Measurements from ENCODE around the gene PCSK5. TPM values are rescaled to one million over a fixed set of nuclear protein-coding genes. Genes with fewer than 3 reads are reported as not detected.

Gene PCSK5
- polyA plus RNA-seq, 1 experiment, result 0.74 TPM

GRCh38 chr9:76395381-76395780, 504.9 kb downstream of the PCSK5 start:
- H3K36me3 ChIP-seq (ENCODE audit: control insufficient read depth, insufficient read depth, low read length), result no peaks in the 10 kb centered on the region
- no peaks in the 10 kb centered on the region for H3K27me3 ChIP-seq (ENCODE audit: control insufficient read depth, insufficient read depth, low read length)
- CTCF ChIA-PET, result interaction anchor here (0.8 to 2.3 kb wide), 6 partner anchors 9 to 307 kb away, joined by 3 to 11 read pairs (median 6); no protein-coding TSS in a partner anchor
- POLR2A ChIA-PET, result no interaction called here
- TF ChIP-seq CTCF (IDR thresholded peaks at IDR 0.05; ENCODE audit: insufficient read depth, low read depth, low read length), result no peak
- DNase-seq (ENCODE audit: low read depth), result no peak
- no peak overlapping the region; the same call in 1 of the 2 replicates for H3K4me3 ChIP-seq (ENCODE audit: low read depth, low read length)

GRCh38 chr9:76396144-76396543, 505.7 kb downstream of the PCSK5 start:
- H3K4me3 ChIP-seq (ENCODE audit: low read depth, low read length), result no peak overlapping the region
- CTCF ChIA-PET, result interaction anchor here (0.7 kb wide), 2 partner anchors 19 to 272 kb away, joined by 3 read pairs; no protein-coding TSS in a partner anchor
- no peaks in the 10 kb centered on the region for H3K27me3 ChIP-seq (ENCODE audit: control insufficient read depth, insufficient read depth, low read length)
- no peak for DNase-seq (ENCODE audit: low read depth)
- H3K36me3 ChIP-seq (ENCODE audit: control insufficient read depth, insufficient read depth, low read length), result no peaks in the 10 kb centered on the region
- TF ChIP-seq CTCF (IDR thresholded peaks at IDR 0.05; ENCODE audit: insufficient read depth, low read depth, low read length), result no peak
- POLR2A ChIA-PET, result no interaction called here

GRCh38 chr9:76396597-76396996, 506.1 kb downstream of the PCSK5 start:
- ChIA-PET POLR2A (no interaction called here), CTCF (interaction anchor here (0.7 kb wide), 2 partner anchors 19 to 271 kb away, joined by 3 read pairs; no protein-coding TSS in a partner anchor)
- no peaks in the 10 kb centered on the region for H3K27me3 ChIP-seq (ENCODE audit: control insufficient read depth, insufficient read depth, low read length)
- TF ChIP-seq CTCF (IDR thresholded peaks at IDR 0.05; ENCODE audit: insufficient read depth, low read depth, low read length), result no peak
- H3K36me3 ChIP-seq (ENCODE audit: control insufficient read depth, insufficient read depth, low read length), result no peaks in the 10 kb centered on the region
- DNase-seq (ENCODE audit: low read depth), result no peak
- no peak overlapping the region for H3K4me3 ChIP-seq (ENCODE audit: low read depth, low read length)

GRCh38 chr9:76399856-76400255, 509.4 kb downstream of the PCSK5 start:
- no peak for TF ChIP-seq CTCF (IDR thresholded peaks at IDR 0.05; ENCODE audit: insufficient read depth, low read depth, low read length)
- no peaks in the 10 kb centered on the region for H3K27me3 ChIP-seq (ENCODE audit: control insufficient read depth, insufficient read depth, low read length)
- H3K4me3 ChIP-seq (ENCODE audit: low read depth, low read length), result no peak overlapping the region
- no peaks in the 10 kb centered on the region for H3K36me3 ChIP-seq (ENCODE audit: control insufficient read depth, insufficient read depth, low read length)
- ChIA-PET CTCF (interaction anchor here (0.8 to 1.1 kb wide), 2 partner anchors 307 to 411 kb away, joined by 3 to 4 read pairs; no protein-coding TSS in a partner anchor), POLR2A (interaction anchor here (0.7 kb wide), 1 partner anchor 436 kb away, joined by 4 read pairs; no protein-coding TSS in a partner anchor)
- DNase-seq (ENCODE audit: low read depth), result no peak

- no peak for DNase-seq (ENCODE audit: low read depth)
- no peaks in the 10 kb centered on the region for H3K27me3 ChIP-seq (ENCODE audit: control insufficient read depth, insufficient read depth, low read length)
- no peak for TF ChIP-seq CTCF (IDR thresholded peaks at IDR 0.05; ENCODE audit: insufficient read depth, low read depth, low read length)
- H3K4me3 ChIP-seq (ENCODE audit: low read depth, low read length), result no peak overlapping the region
- no peaks in the 10 kb centered on the region for H3K36me3 ChIP-seq (ENCODE audit: control insufficient read depth, insufficient read depth, low read length)
- POLR2A ChIA-PET, result no interaction called here
- CTCF ChIA-PET, result interaction anchor here (0.8 to 3.1 kb wide), 5 partner anchors 19 to 411 kb away, joined by 3 to 17 read pairs (median 7); no protein-coding TSS in a partner anchor
Measured at GRCh38 chr9:76400534-76401096, 510.1 kb downstream of the PCSK5 start.
